ENCODE results near the gene ZNF335.

The ZNF335 gene

DNA sequence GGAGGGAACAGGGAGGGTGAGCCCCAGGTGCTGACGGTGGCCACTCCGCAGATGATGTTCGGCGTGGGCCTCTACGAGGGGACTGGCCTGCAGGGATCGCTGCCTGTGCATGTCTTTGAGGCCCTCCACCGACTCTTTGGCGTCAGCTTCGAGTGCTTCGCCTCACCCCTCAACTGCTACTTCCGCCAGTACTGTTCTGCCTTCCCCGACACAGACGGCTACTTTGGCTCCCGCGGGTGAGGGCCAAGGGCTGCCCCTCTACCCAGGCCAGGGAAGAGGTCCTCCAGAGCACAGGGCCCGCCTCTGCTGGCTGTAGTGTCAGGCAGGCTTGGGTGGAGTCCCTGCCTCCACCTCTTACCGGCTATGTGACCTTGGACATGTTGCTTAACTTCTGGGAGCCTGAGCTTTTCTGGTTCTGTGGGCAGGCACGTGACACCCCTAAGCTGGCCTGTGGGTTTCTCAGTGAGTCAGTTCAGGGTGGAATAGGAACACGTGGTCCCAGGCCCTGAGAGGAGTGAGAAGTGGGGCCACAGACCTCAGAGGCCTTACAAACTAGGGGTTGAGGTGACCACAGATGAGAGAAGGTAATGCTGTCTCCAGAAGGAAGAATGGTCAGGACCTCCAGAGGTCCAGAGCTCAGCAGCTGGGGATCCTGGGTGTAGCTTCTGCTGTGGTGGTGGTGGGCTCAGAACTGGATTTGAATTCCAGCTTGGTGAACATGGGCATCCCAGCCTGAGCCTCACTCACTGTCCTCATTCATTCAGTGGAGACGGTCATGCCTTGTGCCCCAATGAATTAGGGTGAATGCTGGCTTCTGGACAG is 25.6 kb downstream of the ZNF335 start:
- Histone ChIP-seq H3K79me2 (ENCODE audit: insufficient read depth, low read length) (no peaks in the 10 kb centered on the region), H3K36me3 (ENCODE audit: insufficient read depth, low read length) (peaks cover 90% of the 10 kb centered on the region), H4K20me1 (ENCODE audit: insufficient read depth, low read length) (peaks cover 19% of the 10 kb centered on the region), H3K4me1 (ENCODE audit: insufficient read depth, low read length) (no peaks in the 10 kb centered on the region), H3K9me3 (ENCODE audit: insufficient read depth, low read length, severe bottlenecking) (no peaks in the 10 kb centered on the region), H3K27ac (ENCODE audit: low read length) (no peak overlapping the region), H3K9ac (ENCODE audit: low read depth, low read length) (no peak overlapping the region), H3K4me3 (ENCODE audit: low read depth in 1 of 2, low read length in 2 of 2) (no peak overlapping the region), H3K4me2 (ENCODE audit: insufficient read depth, low read length) (no peak overlapping the region), H2AFZ (ENCODE audit: low read depth, low read length) (no peak overlapping the region), H3K27me3 (ENCODE audit: insufficient read depth, low read length, poor library complexity) (no peaks in the 10 kb centered on the region)
- no peak for ATAC-seq (ENCODE audit: insufficient read depth, low read depth)
- DNase-seq = no peak
- TF ChIP-seq, protein P1, sequence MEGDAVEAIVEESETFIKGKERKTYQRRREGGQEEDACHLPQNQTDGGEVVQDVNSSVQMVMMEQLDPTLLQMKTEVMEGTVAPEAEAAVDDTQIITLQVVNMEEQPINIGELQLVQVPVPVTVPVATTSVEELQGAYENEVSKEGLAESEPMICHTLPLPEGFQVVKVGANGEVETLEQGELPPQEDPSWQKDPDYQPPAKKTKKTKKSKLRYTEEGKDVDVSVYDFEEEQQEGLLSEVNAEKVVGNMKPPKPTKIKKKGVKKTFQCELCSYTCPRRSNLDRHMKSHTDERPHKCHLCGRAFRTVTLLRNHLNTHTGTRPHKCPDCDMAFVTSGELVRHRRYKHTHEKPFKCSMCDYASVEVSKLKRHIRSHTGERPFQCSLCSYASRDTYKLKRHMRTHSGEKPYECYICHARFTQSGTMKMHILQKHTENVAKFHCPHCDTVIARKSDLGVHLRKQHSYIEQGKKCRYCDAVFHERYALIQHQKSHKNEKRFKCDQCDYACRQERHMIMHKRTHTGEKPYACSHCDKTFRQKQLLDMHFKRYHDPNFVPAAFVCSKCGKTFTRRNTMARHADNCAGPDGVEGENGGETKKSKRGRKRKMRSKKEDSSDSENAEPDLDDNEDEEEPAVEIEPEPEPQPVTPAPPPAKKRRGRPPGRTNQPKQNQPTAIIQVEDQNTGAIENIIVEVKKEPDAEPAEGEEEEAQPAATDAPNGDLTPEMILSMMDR (IDR thresholded peaks at IDR 0.05; ENCODE audit: borderline replicate concordance, extremely low read depth, low read length, poor library complexity, severe bottlenecking) = no peak
- TF ChIP-seq EZH2 (IDR thresholded peaks at IDR 0.05; ENCODE audit: borderline replicate concordance, low read depth, low read length, severe bottlenecking) = no peak

DNA sequence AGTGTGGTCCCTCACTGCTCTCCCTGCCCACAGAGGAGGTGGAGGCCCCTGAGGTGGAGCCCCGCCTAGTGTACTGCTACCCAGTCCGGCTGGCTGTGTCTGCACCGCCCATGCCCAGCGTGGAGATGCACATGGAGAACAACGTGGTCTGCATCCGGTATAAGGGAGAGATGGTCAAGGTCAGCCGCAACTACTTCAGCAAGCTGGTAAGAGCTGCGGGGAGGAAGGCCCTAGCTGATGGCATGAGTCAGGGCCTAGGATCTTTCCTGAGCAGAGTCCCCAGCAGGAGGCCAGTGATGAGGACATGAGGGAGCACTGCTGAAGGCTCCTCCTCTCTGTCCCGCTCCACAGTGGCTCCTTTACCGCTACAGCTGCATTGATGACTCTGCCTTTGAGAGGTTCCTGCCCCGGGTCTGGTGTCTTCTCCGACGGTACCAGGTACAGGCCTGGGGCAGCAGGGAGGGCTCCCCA is 26.3 kb downstream of the ZNF335 start:
- Histone ChIP-seq H4K20me1 (ENCODE audit: insufficient read depth, low read length) (peaks cover 19% of the 10 kb centered on the region), H3K79me2 (ENCODE audit: insufficient read depth, low read length) (no peaks in the 10 kb centered on the region), H2AFZ (ENCODE audit: low read depth, low read length) (no peak overlapping the region), H3K4me3 (ENCODE audit: low read depth in 1 of 2, low read length in 2 of 2) (no peak overlapping the region), H3K27ac (ENCODE audit: low read length) (no peak overlapping the region), H3K27me3 (ENCODE audit: insufficient read depth, low read length, poor library complexity) (no peaks in the 10 kb centered on the region), H3K36me3 (ENCODE audit: insufficient read depth, low read length) (peaks cover 95% of the 10 kb centered on the region), H3K9ac (ENCODE audit: low read depth, low read length) (no peak overlapping the region), H3K4me1 (ENCODE audit: insufficient read depth, low read length) (no peaks in the 10 kb centered on the region), H3K9me3 (ENCODE audit: insufficient read depth, low read length, severe bottlenecking) (no peaks in the 10 kb centered on the region), H3K4me2 (ENCODE audit: insufficient read depth, low read length) (no peak overlapping the region)
- ATAC-seq (ENCODE audit: insufficient read depth, low read depth) (no peak), DNase-seq (no peak)
- TF ChIP-seq EZH2 (IDR thresholded peaks at IDR 0.05; ENCODE audit: borderline replicate concordance, low read depth, low read length, severe bottlenecking) = no peak
- TF ChIP-seq, protein P1 (IDR thresholded peaks at IDR 0.05; ENCODE audit: borderline replicate concordance, extremely low read depth, low read length, poor library complexity, severe bottlenecking) = no peak

DNA sequence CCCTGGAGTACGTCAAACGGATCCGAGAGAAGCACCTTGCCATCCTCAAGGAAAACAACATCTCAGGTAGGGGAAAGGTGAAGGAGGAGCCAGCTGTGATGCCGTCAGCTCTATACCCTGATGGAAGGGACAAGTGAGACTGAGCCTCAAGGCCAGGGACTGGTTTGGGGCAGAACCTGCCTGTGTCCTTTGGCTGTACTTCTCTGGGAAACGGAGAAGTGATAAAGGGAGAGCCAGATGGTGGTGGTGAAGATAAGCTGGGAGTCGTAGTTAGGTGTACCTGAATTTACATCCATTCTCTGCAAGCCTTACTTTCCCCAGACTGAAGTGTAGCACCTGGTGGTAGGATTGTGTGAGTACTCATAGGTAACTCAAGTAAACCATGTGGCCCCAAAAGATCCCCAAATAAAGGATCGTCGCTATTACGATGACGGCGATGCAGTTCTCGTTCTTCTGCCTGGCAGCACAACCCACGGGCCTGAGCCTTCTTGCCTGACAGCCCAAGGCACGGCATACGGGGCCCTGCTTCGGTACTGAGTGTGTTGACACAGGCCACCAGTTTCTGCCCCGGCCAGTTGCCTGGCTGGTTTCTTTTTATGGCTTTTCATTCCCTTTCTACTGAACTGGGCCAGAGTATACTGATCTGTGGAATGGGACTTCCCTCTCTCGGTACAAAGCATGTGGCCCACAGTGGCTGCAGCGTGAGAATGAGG is 26.9 kb downstream of the ZNF335 start:
- Histone ChIP-seq H3K27ac (ENCODE audit: low read length) (no peak overlapping the region), H3K4me3 (ENCODE audit: low read depth in 1 of 2, low read length in 2 of 2) (no peak overlapping the region), H3K36me3 (ENCODE audit: insufficient read depth, low read length) (peaks cover 95% of the 10 kb centered on the region), H3K4me2 (ENCODE audit: insufficient read depth, low read length) (no peak overlapping the region), H3K9ac (ENCODE audit: low read depth, low read length) (no peak overlapping the region), H2AFZ (ENCODE audit: low read depth, low read length) (no peak overlapping the region), H3K27me3 (ENCODE audit: insufficient read depth, low read length, poor library complexity) (no peaks in the 10 kb centered on the region), H4K20me1 (ENCODE audit: insufficient read depth, low read length) (peaks cover 19% of the 10 kb centered on the region), H3K9me3 (ENCODE audit: insufficient read depth, low read length, severe bottlenecking) (no peaks in the 10 kb centered on the region), H3K79me2 (ENCODE audit: insufficient read depth, low read length) (no peaks in the 10 kb centered on the region), H3K4me1 (ENCODE audit: insufficient read depth, low read length) (no peaks in the 10 kb centered on the region)
- ATAC-seq (ENCODE audit: insufficient read depth, low read depth) (no peak), DNase-seq (no peak)
- TF ChIP-seq EZH2 (IDR thresholded peaks at IDR 0.05; ENCODE audit: borderline replicate concordance, low read depth, low read length, severe bottlenecking) = no peak
- TF ChIP-seq, protein P1 (IDR thresholded peaks at IDR 0.05; ENCODE audit: borderline replicate concordance, extremely low read depth, low read length, poor library complexity, severe bottlenecking) = no peak

Data from DND-41 (cell line).